GM18861 (cell line): ENCODE measurements around the gene GRIN2B.

Experiments used
- ATAC-seq: cut with Tn5 transposase; IDR thresholded peaks from one replicate; pipeline ENCODE4 v1.9.1; 2021; ENCODE audit not compliant: unreplicated experiment

GRIN2B gene

DNA sequence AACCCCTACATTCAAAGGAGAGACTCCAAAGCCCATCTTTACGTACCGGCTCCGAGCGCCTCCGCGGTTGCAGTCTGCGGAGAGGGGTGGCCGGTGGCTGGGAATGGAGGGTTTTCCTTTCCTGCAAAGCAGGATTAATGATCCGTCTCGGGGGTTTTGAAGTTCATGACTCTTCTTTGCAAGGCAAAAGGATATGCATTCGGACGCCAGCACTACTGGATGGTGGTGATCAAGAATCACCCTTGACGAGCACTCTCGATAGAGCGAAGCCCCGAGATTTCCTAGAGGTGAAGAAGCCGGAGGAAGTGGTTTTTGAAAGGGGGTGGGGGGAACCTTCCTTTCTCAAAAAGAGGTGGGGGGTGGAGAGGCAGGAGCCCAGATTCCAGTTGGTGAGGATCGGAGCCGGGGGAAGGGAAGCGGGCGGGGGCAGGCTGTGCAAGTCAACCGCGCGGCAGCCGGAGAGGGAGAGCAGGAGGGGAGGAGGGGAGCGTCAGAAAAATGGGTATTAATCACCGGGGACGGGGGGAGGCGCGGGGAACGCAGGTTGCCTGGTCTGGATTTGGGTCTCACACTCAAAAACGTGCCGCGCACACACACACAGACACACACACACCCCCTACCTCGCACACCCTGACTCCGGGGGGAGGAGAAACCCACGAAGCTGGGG, at the start of gene GRIN2B:
Gene GRIN2B, minus strand, starts transcription at position 307 of the 667 bp plus-strand sequence. CDS start 115,394 bp downstream, outside the sequence.
- no peak for ATAC-seq

DNA sequence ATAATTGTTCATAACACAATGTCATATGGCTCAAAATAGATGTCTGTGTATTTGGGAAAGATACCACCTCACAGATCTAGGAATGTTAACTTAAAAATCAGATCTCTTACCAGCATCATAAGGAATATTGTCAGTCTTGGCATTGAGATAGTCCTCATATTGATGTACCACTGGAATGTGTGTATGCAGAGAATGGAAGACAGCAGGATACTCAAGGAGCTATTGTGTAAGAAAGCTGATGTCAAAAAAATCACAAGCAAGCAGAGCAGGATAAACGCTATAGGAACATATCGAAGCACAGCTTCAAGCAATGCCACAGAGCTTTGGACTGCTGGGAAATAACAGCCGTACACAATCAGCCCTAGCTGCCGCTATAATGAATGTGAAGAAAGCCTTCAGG, 45.1 kb upstream of the GRIN2B start:
- no peak for ATAC-seq

DNA sequence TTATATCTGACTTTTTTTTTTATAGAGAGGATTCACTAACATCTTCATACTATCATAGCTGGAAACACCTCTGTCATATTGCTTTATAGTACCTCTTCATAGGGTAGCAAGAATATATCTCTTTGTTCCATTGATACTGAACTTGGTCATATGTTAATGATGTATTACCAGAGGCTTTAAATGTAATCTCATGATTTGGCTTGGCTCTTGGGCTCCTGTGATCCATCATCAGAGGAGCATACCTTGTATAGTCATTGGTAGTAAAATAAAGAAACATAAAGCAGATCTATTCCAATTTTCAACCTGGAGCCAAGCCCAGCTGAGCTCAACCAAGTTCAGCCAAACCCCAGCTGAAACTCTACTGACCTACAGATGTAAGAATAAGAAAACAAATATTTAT, 43.2 kb upstream of the GRIN2B start:
- no peak for ATAC-seq

DNA sequence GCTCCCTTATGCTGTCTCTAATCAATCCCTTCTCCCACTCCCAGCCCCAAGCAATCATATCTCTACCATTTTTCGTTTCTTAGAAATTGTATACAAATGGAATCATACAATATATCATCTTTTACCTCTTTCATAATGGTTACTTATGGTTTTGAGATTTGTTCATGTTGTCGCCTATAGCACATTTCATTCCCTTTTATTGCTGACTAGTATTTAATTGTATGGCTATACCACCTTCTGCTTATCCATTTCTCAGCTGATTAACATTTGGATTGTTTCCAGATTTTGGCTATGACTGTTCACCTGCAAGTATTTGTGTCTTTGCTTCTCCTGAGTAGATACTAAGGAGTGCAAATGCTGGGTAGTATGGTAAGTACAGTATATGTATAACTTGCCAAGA, 36.7 kb upstream of the GRIN2B start:
- no peak for ATAC-seq

DNA sequence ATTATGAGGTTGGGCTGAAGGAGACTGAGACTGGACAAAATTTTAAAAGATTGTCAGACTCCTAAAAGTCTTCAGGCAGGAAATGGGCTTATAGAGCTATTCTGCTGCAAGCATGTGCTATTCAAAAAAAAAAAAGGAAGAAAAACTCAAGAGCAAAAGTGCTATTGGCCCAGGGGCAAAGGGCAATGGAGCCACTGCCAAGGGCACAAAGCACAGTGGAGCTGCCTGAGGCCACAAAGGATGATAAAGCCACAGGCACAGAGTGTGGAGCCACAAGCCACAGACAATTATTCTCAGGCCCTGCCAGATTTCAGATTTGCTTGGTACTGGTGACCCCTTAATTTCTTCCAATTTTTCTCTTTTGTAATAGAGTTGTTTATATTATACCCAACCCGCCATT, 29.6 kb upstream of the GRIN2B start:
- no peak for ATAC-seq

DNA sequence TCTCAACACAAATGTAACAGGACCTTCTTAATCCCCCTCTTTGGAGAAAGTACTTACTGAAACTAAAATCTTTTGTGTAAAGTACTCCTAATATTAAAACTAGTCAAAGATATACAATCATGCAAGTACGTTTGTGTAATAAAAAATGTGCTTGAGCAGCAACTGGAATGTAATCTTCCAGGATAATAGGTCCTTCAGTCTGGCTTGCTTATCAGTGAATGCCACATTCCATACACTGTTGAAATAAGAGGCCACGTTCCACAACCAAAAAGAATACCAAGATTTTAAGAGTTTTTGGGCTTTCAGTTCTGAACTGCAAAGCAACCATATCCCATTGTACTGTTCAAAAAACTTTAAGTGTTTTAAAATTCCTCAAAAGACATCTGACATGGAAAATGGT, 26.2 kb upstream of the GRIN2B start:
- no peak for ATAC-seq

DNA sequence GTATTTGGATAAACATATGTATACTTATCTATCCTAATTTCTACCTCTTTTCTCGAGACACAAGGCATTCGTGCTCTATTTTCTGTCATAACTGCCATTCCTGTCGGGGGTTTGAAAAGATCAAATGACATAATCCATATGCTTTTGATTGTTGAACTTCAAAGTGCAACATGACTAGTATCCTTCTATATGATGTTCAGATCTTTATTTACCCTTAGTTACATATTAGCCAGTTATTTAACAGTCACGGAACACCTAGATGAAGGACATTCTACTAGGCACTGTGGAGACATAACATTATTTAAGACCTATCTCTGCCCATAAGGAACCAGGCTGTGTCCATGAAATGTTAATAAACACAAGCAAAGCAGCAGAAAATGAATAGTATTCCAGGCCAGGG, 11.2 kb upstream of the GRIN2B start:
- ATAC-seq: no peak

DNA sequence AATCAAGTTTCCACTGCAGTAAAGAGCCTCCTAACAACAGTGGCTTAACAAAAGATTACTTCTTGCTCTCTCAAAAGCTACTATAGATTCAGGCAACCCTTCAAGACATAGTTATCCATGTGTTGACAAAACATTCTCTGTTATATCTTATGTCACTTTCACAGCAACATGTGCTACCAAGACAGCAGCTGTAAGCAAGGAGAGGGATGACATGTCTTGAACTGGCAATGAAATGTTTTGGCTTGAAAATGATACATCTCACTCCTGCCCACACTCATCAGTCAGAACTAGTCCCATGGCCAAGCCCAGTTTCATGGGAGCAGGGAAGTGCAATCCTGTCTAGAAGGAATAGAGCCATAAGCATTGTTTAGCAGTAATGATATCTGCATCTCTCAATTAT, 10.7 kb upstream of the GRIN2B start:
- ATAC-seq: no peak

DNA sequence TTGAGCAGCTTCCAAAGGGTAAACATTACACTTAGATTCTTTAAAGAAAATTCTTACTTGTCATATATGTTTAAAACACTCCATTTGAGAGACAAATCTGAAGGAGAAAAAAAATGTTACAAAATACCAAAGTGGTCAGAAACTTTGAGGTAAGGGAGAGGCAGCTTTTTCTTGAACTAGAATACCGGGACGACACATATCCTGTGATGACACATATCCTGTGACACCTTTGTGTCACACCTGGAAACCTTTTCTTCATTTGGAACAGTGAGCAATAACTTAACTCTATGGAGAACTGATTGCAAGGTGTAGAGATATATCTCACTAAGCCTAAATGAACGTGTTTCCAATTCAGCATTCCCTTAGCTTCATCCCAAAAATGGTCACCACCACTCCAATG, 4.6 kb upstream of the GRIN2B start:
- no peak for ATAC-seq

DNA sequence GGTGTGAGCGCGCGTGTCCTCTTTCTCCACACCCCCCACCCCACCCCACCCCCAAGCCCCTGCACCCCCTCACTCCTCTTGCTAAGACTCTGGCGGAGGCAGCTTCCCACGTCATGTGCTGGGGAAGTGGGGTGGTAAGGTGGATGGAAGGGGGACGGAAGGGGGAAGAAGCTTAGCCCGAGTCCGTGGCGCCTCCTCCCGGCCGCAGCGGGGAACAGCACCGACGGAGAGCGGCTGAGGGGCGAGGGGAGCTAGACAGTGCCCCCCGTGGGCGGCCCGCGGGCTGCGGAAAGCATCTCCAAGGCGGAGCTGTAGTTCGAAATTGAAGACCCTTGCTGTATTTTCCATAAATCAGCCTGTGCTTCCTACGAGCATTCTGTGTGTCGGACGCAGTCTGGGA, 588 bp upstream of the GRIN2B start:
- ATAC-seq: no peak

DNA sequence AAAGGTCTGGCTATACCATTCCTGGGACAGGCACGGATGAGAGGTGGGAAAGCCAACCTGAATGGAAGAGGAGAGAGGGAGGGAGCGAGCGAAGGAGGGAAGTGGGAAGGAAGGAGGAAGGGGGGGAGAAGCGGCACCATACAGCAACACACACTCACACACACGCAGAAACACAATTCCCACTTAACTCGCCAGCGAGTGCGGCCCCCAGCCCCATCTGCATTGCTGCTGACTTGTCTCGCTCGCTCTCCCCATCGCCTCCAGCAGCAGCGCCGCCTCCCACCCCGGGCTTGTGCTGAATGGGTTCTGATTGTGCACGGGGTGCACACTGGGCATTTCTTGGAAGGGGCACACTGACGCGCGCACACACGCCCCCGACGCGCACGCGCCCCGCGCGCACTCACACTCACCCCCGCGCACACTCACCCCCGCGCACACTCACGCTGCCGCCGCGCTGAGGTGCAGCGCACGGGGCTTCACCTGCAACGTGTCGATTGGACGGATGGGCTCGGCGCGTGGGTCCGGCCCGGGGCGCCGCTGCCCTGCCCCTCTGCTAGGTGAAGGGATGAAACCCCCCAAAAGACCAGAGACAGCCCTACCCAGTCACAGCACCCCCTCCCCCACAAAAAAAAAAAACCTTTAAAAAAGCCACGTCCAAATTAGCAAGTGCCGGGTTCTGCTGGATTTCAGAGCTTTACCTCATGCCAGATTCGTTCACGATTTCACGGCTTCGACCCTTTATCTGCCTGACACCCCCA, 685 bp downstream of the GRIN2B start:
- ATAC-seq: no peak

DNA sequence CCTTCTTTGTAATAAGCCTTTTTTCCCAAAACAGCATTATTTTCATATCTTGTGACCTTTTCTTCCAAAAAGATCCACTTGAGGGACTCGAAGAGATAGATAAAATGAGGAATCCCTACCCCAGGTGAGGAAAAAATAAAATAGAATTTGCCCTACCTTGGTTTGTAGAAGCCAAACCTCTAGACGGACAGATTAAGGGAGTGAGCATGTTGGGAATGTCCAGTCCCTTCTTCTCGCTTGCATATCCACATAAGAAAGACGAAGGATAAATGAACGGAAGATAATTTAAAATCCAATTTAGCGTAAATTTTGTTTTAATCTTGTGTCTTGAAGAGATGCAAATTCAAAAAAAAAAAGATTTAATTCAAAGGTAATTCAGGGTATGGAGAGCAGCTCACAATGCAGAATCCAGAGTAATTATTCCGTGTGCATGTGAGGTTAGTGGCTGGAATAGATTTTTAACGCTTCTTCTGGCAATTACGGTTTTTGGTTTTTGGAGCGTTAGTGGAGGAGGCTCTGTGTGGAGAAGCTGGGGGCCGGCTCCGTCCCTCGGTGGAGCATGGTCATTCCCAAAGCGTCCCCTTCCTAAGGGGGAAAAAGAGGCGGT, 1.5 kb downstream of the GRIN2B start:
- ATAC-seq: no peak

DNA sequence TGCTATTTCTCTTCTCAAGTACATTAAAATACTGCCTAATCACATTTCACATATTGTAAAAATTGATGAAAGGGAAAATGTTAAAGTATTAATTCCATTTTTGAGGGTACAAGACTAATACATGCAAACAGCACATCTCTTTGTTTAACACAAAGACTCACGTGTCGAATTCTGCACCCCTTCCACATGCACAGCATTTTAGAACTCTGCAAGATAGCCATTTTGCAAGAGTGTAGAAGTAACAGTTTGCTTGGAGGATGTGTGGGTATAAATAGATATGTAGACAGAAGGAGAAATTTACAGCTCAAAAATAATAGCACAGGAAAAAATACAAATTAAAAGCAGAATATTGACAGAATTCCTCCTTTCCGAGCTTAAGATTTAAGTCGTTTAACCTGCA, 2.5 kb downstream of the GRIN2B start:
- ATAC-seq: no peak

DNA sequence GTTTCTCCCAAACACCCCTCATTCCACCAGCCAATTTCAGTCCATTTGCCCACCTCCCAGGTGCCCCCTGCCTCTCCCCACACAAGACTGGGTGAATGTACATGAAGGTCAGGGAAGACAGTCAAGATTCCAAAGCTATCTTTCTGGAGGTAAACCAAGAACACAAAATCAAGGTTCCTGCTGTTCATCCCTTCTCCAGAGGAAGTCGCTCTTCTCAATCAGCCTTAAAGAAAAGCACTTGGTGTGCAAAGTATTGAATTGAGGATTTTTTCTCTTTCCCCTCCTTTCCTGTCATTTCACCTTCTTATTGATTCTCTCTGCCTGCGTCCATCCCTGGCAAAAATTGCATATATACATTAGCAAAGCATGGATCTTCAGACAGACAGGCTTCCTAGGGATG, 4.5 kb downstream of the GRIN2B start:
- ATAC-seq: no peak

DNA sequence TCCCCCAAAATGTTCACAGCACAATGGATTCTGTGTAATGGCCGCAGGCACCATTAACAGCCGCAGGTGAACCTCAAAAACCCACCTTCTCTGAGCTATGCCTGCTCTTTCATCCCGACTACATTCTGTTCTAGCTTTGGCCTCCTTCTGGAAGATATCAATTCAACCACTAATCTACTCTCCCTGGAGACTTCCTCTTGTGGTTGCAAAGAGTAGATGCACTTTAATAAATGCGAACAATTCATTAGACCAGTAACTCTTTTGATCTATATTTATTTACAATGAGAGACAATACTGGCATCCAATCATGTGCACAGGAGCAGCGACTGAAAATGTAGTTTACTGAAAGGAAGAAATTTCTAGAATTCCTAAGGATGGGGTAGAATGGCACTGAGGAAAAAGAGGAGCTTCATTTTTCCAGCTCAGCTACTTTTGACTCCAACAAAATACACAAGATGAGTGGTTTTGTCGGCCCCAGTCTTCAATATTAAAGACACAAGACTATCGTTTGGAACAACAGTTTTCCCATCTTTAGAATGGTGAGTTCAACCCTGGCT, 5.3 kb downstream of the GRIN2B start:
- no peak for ATAC-seq

DNA sequence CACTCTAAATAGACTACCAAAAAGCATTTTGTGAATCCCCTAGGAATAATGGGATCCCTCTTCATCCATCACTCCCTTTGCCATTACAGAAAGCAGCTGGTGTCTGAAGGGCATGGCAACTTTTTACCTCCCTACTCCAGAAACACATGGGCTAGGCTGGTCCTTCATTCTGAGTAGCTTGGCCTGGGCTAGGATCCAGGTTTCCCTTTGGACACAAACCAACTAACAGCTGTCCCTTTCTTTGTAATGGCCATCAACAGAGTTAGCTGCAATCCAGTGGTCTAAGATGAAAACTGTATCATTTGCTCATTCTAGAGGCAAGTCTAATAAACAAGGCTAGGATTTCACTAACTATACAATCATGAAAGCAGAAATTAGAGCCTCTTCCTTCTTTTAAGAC, 7.4 kb downstream of the GRIN2B start:
- no peak for ATAC-seq

DNA sequence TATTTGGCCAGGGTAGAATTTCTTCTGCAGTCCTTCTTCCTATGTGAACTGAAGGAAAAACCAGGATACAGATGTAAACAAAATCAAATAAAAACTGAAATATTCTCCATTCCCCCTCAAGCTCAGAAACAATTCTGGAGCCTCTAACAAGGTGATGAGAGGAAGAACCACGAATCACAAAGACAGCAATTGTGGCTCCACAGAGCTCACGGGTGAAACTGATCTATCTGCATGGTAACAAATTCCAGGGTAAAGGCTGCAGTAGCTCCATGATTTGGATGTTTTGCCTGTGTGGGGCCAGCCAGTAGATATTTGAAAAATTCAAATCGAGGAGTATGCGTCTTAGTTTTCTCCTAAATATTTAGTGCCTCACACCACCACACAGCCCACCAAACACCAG, 10.6 kb downstream of the GRIN2B start:
- no peak for ATAC-seq

DNA sequence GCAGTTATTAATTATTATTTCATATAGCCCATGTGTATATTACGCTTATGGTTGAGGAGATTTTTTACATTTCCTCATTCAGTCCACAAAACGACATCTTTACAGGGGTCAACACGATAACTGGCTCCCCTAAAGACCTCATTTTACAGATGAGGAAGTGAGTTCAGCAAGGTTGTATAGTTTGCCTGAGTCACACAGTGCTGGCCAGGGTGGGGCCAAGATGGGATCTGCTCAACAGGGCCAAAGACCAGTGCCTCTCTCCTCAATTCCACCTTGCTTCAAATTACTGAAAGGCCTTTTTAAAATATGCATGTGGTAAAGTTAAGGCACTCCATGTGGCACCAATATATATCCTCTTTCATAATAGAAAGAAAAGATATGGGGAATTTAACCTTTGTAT, 13.1 kb downstream of the GRIN2B start:
- no peak for ATAC-seq

DNA sequence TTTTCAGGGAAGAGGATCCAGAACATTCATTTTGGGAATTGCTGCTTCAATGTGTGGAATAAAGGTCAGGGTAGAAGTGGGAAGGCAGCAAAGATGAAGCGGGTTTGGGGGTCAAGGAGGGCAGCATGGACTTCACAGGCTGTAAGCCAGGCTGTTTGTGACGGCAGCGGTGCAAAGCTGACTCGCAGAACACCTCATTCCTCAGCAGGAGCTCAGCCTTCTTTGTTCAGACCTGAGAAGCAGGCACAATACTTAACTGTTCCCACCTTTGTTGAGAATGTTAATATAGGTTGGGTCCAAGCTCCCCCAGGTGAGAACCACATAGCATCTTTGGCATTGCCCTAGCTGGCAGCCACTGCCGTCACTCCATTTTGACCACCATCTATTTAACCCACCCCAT, 16.7 kb downstream of the GRIN2B start:
- no peak for ATAC-seq

DNA sequence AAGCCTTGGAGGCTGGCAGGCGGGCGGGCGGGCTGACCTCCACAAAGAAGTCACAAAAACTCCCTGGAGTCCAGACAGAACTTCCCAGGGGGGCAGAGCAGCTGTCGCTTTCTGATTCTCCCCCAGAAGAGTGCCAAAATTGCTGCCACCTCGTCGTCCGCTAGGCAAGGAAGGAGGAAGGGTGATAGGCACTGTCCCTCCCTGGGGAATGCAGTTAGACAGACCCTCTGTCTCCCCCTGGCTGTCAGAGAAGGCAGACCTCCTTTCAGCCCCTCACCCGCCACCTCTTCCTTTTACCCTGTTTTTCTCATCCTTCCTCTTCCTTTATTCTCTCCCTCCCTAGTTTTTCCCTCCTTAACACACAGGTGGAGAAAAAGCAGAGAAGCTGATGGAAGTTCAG, 18.7 kb downstream of the GRIN2B start:
- ATAC-seq: no peak

DNA sequence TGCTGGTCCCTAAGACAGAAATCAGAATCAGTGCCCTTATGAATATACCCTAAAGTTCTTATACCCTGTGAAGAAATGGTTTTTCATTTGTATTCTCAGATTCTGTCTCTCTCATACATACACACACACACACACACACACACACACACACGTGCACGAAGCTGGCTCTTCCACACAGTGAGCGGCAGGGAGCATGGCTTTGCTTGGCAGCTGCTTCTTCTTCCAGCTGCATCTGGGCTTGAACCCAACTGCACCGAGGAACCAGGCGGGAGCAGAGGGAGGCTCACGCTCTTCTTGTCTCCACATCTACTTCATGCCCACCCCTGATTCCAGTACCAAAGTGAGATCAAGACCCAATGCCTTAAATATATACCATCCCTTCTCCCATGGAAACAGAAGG, 19.4 kb downstream of the GRIN2B start:
- no peak for ATAC-seq

DNA sequence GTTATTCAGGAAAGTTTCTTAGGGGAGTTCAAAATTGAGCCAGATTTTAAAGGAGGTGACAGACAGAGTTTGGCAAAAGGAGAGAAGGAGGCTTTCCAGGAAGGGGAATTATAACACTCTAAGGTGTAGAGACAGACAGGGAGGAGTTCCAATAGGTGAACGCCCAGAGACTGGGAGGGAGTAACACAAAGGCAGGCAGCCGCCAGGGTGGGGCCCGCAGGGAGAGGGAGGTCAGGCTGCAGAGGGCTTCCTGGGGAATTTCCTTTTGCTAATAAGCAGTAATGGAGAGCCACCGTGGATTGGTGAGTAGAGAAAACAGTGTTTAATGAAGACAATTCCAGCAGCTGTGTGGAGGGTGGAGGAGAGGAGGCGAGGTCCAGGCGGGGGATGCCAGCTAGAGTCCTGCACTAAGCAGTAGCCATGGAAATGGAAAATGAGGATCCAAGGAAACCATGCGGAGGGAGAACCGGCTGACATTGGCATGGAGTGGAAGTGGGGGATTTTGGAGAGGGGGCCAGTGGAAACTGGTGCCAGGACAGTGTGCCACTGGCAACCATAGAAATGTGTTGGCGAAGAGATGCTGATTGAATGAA, 22.2 kb downstream of the GRIN2B start:
- ATAC-seq: no peak
